Measurements from ENCODE around the gene HEXIM1. TPM values are rescaled to one million over a fixed set of nuclear protein-coding genes. Genes with fewer than 3 reads are reported as not detected.

The HEXIM1 gene
- total RNA-seq, 2 experiments from 2014 or later: 12.1 to 16.4 TPM

DNA sequence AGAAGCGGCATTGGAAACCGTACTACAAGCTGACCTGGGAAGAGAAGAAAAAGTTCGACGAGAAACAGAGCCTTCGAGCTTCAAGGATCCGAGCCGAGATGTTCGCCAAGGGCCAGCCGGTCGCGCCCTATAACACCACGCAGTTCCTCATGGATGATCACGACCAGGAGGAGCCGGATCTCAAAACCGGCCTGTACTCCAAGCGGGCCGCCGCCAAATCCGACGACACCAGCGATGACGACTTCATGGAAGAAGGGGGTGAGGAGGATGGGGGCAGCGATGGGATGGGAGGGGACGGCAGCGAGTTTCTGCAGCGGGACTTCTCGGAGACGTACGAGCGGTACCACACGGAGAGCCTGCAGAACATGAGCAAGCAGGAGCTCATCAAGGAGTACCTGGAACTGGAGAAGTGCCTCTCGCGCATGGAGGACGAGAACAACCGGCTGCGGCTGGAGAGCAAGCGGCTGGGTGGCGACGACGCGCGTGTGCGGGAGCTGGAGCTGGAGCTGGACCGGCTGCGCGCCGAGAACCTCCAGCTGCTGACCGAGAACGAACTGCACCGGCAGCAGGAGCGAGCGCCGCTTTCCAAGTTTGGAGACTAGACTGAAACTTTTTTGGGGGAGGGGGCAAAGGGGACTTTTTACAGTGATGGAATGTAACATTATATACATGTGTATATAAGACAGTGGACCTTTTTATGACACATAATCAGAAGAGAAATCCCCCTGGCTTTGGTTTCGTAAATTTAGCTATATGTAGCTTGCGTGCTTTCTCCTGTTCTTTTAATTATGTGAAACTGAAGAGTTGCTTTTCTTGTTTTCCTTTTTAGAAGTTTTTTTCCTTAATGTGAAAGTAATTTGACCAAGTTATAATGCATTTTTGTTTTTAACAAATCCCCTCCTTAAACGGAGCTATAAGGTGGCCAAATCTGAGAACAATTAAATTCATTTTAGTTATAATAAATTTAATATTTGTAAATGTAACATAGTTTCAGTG, 1.7 kb downstream of the HEXIM1 start:
- Histone ChIP-seq H3K9me2 (ENCODE audit: insufficient read depth, low read length) (no peaks in the 10 kb centered on the region), H3K4me1 (ENCODE audit: insufficient read depth, low read length, poor library complexity, severe bottlenecking) (peaks cover 36% of the 10 kb centered on the region), H3K27ac (ENCODE audit: low read depth, low read length, poor library complexity, severe bottlenecking) (no peak overlapping the region), H4K20me1 (ENCODE audit: insufficient read depth, low read length) (peaks cover 15% of the 10 kb centered on the region; the same call in 1 of the 2 replicates), H3K9me3 (ENCODE audit: low read length) (no peaks in the 10 kb centered on the region), H3K79me2 (ENCODE audit: insufficient read depth, low read depth, low read length) (peaks cover 16% of the 10 kb centered on the region; the same call in 1 of the 2 replicates), H3K4me2 (ENCODE audit: low read length) (peak overlapping the region; percentile 96), H3K4me3 (ENCODE audit: low read depth, low read length, poor library complexity, severe bottlenecking) (peak overlapping the region; percentile 73), H2AFZ (ENCODE audit: low read length) (no peak overlapping the region), H3K36me3 (ENCODE audit: insufficient read depth, low read length) (no peaks in the 10 kb centered on the region)
- ChIA-PET CTCF (ENCODE audit: unreplicated experiment) (interaction anchor here (0.6 to 2.1 kb wide), 9 partner anchors 11 to 708 kb away, joined by 3 to 7 read pairs (median 4); partner anchors contain the start of gene ACBD4), POLR2A (interaction anchor here (0.6 to 4.2 kb wide), 13 partner anchors 8 to 174 kb away, joined by 3 to 19 read pairs (median 5); partner anchors contain the start of genes ACBD4 and HEXIM2)
- intact Hi-C loops (cut with micrococcal nuclease; ENCODE audit: unreplicated experiment): loop anchor here (1.0 kb wide), 1 partner anchor 48 kb away; no protein-coding TSS in a partner anchor
- TF ChIP-seq EZH2phosphoT487 (IDR thresholded peaks at IDR 0.05; ENCODE audit: borderline replicate concordance, low read depth, low read length) (no peak), CTCF (conservative IDR thresholded peaks at IDR 0.05; ENCODE audit: low read length) (no peak)
- peak; percentile 43 for DNase-seq (ENCODE audit: low spot score)
- no TSS peak for BruUV-seq (replicated peaks)

DNA sequence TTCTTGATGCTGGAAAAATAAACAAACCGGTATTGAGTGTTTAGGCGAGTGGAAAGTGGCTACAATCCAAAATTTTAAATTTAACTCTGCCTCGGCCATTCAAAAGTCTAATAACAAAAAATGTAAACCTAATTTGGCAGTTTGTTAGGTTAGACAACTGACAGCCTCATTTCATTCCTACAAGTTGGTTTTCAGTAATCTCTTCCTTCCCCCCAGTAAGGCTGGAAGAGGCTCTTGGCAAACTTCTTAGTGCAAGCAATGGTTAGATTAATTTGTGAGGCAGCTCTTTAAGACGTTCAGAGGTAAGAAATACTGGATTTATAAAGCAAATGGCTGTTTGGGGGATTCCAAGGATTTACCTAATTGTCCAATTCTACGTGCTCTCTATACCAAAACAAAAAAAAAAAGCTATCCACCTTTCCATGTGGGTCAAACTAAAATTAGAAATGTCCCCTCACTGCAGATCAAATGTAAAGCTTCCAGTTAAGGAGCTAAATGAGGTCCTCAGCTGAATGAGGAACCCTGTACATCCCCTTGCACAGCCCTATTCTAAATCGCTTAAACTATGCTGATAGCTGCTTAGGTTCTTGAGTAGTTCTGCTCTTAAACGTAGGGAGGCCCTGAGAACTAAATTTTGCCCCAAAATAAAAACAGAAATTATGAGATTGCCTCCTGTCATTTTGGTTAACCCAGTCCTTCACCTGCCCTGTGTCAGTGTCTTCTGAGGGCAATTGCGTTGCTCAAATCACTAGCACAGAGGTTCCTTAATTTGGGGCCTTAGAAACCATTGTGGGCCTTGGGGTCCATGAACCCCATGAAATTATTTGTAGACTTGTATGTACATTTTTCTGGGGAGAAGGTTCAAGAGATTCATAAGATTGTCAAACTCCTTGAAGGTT, 2.9 kb downstream of the HEXIM1 start:
- TF ChIP-seq EZH2phosphoT487 (IDR thresholded peaks at IDR 0.05; ENCODE audit: borderline replicate concordance, low read depth, low read length) (no peak), CTCF (conservative IDR thresholded peaks at IDR 0.05; ENCODE audit: low read length) (no peak)
- no peaks in the 10 kb centered on the region for H3K9me2 ChIP-seq (ENCODE audit: insufficient read depth, low read length)
- H4K20me1 ChIP-seq (ENCODE audit: insufficient read depth, low read length): peaks cover 15% of the 10 kb centered on the region; the same call in 1 of the 2 replicates
- DNase-seq (ENCODE audit: low spot score): no peak
- peak overlapping the region; percentile 96 for H3K4me2 ChIP-seq (ENCODE audit: low read length)
- POLR2A ChIA-PET: interaction anchor here (0.7 to 4.2 kb wide), 6 partner anchors 7 to 75 kb away, joined by 3 to 19 read pairs (median 6); partner anchors contain the start of genes ACBD4 and HEXIM2
- peaks cover 16% of the 10 kb centered on the region; the same call in 1 of the 2 replicates for H3K79me2 ChIP-seq (ENCODE audit: insufficient read depth, low read depth, low read length)
- peak overlapping the region; percentile 73 for H3K4me3 ChIP-seq (ENCODE audit: low read depth, low read length, poor library complexity, severe bottlenecking)
- BruUV-seq (replicated peaks): no TSS peak
- H3K36me3 ChIP-seq (ENCODE audit: insufficient read depth, low read length): no peaks in the 10 kb centered on the region
- H2AFZ ChIP-seq (ENCODE audit: low read length): no peak overlapping the region
- H3K9me3 ChIP-seq (ENCODE audit: low read length): no peaks in the 10 kb centered on the region
- H3K4me1 ChIP-seq (ENCODE audit: insufficient read depth, low read length, poor library complexity, severe bottlenecking): peaks cover 36% of the 10 kb centered on the region
- peak overlapping the region; percentile 9 for H3K27ac ChIP-seq (ENCODE audit: low read depth, low read length, poor library complexity, severe bottlenecking)
- intact Hi-C loops (cut with micrococcal nuclease; ENCODE audit: unreplicated experiment): no loop called here
- CTCF ChIA-PET (ENCODE audit: unreplicated experiment): interaction anchor here (0.6 to 2.1 kb wide), 6 partner anchors 10 to 495 kb away, joined by 3 to 5 read pairs (median 4); partner anchors contain the start of genes ACBD4 and HEXIM2

All from OCI-LY7 (cell line).